DMS79 treated with DMSO at 0.1 percent for 48 hours (cell line): Measurements from ENCODE around the gene GYPB.
"Not testable (repeated sequence)": the region's sequence is repeated elsewhere in the genome, so short reads cannot be mapped to it uniquely, and the experiment has no call there.

Experiments used
- DNase-seq: peaks from one replicate; lab custom pipeline; 2025; lab: John Stamatoyannopoulos, UW

The GYPB gene

DNA sequence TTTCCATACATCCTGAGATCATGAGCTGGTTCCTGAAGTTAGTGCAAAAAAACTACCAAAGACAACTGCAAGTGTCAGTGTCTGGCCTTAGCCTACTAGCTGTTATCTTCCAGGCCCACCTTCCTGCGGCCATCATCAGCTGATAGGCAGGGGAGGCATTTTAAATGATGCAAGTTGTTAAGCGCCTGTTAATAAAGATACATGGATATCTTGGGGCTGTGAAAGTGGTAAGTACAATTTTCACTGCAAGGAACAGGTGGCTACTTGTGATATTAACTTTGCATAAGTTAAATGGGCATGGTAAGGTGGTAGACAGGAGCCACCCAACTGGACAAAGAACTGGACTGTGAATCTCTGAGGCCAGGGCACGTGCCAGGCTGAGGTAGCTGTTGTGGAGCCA lies at the start of gene GYPB:
Gene GYPB (minus strand): TSS at position 104 of the 400 bp plus-strand sequence. CDS start 93 bp downstream, at position 11.
- not testable (repeated sequence) for DNase-seq

DNA sequence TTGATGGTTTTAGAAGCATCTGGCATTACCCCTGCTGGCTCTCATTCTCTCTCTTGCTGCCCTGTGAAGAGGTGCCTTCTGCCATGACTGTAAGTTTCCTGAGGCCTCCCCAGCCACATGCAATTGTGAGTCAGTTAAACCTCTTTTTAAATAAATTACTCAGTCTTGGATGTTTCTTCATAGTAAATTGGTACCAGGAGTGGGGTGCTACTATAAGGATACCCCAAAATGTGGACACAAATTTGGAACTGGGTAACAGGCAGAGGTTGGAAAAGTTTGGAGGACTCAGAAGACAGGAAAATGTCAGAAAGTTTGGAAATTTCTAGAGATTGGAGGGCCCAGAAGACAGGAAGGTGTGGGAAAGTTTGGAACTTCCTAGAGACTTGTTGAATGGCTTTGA lies 42.4 kb upstream of the GYPB start:
- DNase-seq, result not testable (repeated sequence)

DNA sequence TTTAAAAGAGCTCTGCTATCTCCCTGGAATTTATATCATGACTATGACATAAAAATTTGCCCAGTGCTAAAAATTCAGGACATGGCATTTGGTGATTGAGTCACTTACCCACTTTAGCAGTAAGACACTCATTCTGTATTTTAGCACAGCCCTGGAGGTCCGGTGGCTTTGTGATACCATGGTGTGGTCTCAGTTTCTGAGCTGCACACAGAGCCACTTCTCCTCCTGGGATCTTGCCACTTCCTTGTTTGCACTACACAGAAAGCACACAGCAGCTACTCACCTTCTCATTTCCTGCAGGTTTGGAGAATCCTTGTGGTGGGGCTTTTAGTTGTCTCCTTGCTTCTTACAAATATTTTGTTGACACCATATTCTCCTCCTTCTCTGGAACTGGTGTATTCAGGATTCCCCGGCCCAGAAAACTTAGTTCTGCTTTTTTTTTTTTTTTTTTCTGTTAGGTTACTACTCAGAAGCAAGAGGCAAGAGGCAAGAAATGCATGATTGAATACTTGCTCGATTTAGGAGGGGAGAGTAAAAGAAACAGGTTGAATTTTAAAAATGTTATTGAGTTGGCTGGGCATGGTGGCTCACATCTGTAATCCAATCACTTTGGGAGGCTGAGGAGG lies 41.2 kb upstream of the GYPB start:
- DNase-seq, result not testable (repeated sequence)

- DNase-seq, result no peak
Measured at GRCh38 chr4:144056800-144057199, 37.6 kb upstream of the GYPB start.

- not testable (repeated sequence) for DNase-seq
Measured at GRCh38 chr4:144055336-144055735, 36.2 kb upstream of the GYPB start.

GRCh38 chr4:144051494-144051893 lies 32.3 kb upstream of the GYPB start:
- DNase-seq, result not testable (repeated sequence)

- DNase-seq, result not testable (repeated sequence)
Measured at GRCh38 chr4:144050631-144051030, 31.5 kb upstream of the GYPB start.

- DNase-seq, result not testable (repeated sequence)
Measured at GRCh38 chr4:144049495-144050424, 30.6 kb upstream of the GYPB start.

DNA sequence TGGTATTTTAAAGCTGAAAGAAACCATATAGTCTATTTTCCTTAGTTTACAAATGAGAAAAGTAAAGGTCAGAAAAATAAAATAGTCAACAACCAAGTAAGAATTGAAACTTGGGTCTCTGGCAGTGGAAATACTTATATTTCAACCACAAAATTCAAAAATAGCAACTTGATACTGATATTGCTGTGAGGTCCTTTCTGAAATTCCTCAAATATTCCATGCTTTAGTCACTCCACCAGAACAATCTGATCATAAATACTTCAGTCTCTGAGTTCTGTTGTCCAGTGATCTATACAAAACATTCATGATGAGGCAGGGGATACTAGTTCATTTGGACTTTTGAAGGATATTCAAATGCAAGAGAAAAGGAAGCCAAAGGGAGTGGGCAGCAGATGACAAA lies 25.8 kb upstream of the GYPB start:
- DNase-seq, result not testable (repeated sequence)

DNA sequence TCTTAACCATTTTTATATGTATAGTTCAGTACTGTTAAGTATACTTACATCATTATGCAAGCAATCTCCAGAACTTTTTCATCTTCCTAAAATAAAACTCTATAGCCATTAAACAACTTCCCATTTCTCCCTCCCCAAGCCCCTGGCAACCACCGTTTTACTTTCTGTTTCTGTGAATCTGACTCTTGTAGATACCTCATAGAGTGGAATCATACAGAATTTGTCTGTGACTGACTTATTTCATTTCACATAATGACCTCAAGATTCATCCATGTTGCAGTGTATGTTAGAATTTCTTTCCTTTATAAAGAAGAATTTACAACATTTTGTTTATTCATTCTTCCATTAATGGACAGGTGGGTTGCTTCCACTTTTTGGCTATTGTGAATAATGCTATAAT lies 13.4 kb upstream of the GYPB start:
- not testable (repeated sequence) for DNase-seq

DNA sequence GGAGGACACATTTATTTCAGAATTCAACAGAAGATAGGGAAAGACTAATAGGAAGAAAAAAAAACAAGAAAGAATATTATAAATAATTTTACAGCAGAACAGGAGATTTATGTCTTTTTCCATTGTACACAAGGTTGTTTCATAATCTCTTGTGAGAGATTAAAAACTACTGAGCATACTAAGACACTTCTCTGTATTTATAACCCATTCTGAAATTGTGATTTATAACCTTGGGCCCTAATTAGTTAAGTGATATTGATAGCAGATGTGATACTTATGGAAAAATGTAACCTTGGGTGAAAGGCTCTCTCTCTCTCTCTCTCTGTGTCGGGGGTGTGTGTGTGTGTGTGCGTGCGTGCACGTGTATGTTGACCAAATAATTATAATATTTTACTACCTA lies 12.7 kb upstream of the GYPB start:
- DNase-seq, result not testable (repeated sequence)

DNA sequence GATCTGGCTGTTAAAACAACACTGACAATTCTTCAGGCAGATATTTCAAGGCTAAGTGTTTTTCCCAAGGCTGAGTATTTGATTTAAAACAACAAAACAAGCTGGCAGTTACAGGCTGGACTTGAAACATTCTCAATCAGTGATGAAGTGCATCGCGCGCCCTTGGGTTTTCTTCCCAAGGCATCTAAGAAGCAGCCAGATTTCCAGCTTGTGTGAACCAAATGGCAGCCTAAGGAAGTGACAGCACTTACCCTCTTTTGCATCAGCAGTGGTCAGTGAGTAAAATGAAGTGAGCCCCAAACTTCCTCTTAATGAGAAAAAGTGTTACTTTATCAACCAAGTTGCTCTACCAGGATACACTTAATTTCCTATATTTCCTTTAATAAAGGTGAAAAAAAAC lies 12.2 kb upstream of the GYPB start:
- DNase-seq, result not testable (repeated sequence)

GRCh38 chr4:144030708-144031107 lies 11.5 kb upstream of the GYPB start:
- DNase-seq, result not testable (repeated sequence)

GRCh38 chr4:144026682-144027081 lies 7.5 kb upstream of the GYPB start:
- DNase-seq, result not testable (repeated sequence)

GRCh38 chr4:144024399-144025053 lies 5.3 kb upstream of the GYPB start:
- not testable (repeated sequence) for DNase-seq

DNA sequence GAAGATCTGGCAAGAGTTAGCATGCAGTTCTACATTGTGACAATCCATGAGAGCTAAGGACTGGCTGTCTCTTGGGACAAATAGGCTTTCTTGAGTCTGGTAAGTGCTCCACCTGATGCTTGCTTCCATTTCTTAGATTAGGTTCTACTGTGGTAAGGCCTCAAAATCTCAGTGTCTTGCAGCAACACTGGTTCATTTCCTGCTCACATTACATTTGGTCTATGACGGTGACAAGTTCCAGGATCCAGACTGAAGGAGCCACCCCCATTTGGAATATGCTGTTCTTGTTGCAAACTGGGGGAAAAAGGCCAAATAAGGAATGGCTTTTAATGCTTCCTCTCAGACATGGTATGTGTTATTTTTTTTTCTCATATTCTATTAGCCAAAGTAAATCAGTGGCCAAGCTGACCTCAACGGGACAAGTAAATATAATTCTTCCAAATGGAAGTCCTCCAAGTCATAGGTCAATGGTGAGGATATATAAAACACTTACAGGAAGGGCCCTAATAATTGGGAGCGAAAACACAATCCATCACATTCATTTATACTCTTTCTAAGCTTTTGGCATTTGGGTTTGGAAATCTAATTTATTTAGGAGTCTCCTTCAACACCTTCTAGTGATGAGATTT lies 3.7 kb upstream of the GYPB start:
- DNase-seq, result not testable (repeated sequence)

DNA sequence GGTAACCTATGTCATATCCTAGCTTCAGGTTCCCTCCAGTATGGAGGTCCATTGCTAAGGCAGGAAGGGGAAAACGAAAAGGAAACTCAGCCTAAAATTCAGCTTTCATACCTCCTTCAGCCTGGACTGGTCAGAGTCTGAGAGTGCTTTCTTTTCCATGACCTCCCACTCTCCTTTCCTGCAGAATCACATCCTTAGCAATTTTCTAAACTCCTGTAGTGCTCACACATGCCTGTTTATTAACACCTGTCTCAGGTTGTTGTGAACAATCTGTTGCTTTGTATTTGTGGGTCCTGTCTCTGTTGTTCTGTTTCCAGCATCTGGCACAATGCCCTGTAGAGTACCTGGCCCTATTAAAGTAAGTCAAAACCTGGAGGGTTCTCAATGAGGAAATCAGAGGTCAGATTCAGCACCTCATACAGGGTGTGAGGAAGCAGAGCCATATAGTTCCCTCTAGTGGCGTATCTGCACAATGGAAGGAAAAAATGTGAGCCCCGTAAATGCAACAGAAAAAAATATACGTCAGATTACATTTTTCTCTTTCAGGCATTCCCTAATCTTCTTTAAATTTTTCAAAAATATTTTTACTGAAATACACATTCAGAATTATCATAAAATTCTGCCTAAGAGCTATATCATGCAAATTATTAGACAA lies 2.3 kb upstream of the GYPB start:
- DNase-seq, result not testable (repeated sequence)

GRCh38 chr4:144018223-144019000 lies 768 bp downstream of the GYPB start:
- not testable (repeated sequence) for DNase-seq

GRCh38 chr4:144017271-144017670 lies 1.9 kb downstream of the GYPB start:
- not testable (repeated sequence) for DNase-seq

DNA sequence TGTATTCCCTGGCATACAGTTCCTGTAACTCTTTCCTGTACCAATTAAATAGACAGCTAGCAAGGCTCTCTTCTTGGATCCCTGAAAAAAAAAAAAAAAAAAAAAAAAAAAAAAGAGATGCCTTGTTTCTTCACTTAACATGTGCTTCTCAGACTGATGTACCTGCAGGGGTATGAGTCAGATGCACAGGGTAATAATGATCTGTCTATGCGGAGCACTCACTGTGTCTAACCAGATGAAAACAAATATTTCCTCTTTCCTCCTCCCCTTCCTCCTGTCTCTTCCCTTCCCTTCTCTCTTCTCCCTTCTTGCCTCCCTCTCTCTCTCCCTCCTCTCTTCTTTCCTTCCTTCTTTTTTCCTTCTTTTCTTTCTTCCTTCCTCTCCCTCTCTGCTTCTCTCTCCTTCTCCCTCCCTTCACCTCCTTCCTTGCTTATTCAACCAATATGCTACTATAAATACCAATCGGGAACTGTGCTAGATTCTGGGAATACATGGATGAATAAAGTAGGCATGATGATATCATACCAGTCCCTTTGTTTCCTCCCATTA lies 3.0 kb downstream of the GYPB start:
- DNase-seq, result not testable (repeated sequence)
